COLO668 (cell line): Measurements from ENCODE around the gene BCL11B.
"Not testable (repeated sequence)": the region's sequence is repeated elsewhere in the genome, so short reads cannot be mapped to it uniquely, and the experiment has no call there.

Experiments used
- DNase-seq: peaks from one replicate; lab custom pipeline; 2025; ENCODE audit not compliant: unreplicated experiment; lab: John Stamatoyannopoulos, UW

Gene BCL11B

GRCh38 chr14:99203080-99203479, 68.9 kb downstream of the BCL11B start:
- no peak for DNase-seq

- no peak for DNase-seq
Measured at GRCh38 chr14:99202516-99202915, 69.5 kb downstream of the BCL11B start.

DNA sequence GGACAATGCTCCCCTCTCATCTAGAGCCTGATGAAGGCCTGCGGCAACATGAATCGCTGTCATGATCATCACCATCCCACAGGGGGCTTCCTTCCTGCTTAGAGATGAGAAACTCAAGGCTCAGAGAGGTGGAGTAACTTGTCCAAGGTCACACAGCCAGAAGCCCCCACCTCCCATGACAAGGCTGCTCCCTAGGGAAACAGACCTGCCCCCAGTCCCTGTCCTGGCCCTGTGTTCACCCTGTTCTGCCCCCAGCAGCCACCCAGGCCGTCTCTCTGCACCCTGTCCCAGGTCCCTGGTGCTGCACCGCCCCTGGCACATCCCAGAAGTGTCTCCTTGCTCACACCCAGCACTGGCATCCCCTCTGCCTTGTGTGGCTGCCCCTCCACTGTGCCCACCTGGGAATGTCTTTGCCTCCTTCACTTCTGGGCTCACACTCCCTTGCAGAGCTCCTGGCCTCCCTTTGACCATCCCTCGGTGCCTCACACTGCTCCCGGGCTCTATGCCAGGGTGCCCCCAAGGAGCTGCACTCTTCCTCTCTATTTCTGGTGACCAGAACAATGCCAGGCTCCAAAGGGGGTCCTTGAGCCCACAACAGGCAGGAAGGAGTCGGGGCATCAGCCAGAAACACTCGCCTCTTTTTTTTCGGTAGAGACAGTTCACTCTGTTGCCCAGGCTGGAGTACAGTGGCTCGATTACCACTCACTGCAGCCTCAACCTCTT, 70.5 kb downstream of the BCL11B start:
- no peak for DNase-seq

DNA sequence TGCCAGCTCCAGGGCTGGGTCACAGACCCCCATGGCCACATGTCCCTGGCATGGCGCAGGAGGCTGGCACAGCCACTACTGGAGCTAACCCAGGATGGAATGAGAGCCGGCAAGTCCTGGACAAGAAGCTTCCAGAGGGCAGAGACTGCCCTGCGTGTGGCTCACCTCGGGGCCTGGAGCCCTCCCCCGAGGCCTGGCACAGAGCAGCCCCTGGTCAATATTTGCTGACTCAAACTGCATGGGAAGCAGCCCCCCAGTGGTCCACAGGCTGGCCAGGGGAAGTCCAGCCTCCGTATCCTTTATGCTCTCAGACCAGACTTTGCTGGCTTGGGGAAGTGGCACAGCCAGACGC, 71.4 kb downstream of the BCL11B start:
- DNase-seq, result no peak

GRCh38 chr14:99199846-99200653, 71.9 kb downstream of the BCL11B start:
- DNase-seq, result no peak

DNA sequence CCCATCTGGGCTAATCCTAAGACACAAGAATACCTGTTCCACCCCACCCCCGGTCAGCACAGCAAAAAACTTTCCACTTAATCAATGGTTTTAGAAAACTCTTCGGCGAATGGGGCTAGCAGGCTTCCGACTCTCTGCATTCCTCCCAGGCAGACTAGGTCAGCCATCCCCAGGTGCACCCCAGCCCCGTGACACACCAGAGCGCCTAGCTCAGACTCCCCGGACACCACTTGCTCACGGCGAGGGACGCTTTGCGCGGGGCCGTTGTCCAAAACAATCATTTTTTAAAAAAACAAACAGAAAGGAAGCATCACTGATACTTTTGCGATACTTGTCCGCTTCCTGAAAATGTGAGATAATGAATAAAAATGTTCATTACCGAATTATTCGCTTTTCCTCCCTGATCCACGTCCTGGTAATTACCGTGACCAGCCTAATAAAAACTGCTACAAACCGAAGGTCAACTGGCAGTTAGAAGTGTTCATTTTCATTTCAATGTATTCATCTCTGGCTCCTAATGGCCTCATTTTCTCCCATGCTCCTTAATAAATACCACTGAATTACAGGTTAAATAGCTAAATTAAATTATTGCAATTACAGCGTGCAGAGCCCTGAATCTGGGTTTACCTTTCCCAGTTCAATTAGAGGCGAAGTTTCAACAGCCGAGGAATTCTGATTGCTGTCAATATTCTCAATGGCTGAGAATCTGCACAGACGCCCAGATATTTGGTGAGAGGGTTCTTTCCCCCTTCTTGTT, 73.1 kb downstream of the BCL11B start:
- no peak for DNase-seq

DNA sequence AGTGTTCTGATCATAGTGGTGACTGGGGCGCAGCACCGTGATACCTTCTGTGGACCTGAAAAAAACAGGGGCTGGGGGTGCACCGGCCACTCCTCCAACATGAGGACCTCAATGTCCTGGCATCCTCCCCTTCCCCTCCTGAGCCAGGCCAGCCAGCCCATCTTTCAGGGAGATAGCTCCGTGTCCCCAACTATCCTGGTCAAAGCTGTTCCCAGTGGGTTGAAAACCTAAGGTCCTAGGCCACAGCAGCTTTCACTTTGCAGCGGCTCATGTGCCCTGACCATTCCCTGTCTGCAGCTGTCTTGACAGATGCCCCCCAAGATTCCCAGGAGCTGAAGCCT, 75.7 kb downstream of the BCL11B start:
- DNase-seq, result no peak

DNA sequence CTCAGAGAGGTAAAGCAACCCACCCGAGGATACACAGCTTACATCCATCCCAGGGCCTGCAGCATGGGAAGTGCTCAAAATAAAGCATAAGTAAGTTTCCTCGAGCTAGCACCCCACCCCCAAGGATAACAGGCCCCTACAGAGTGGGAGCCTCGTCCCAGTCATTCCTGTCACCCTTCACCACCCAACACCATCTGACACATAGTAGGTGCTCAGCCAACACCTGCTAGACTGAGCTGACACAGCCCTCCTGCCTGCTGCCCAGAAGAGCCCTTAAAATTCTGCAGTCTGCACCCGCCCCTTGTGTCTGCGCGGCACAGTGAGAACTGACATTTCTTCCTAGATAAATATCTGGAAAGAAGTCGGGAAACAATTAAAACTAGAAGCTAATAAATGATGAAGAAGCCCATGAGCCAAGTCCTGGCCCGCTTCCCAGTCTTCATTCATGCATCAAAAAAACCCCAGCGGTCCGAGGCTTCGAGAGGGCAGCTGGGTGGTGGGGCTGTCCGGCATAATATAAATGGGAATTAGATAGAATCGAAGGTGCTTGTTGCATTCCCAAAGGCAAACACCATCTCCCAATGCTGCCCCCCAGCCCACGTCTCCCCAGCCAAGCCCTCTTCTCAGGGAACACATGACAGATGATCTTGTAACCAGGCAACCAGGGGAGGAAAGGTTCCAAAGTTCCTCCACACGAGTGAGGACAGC, 76.2 kb downstream of the BCL11B start:
- no peak for DNase-seq

DNA sequence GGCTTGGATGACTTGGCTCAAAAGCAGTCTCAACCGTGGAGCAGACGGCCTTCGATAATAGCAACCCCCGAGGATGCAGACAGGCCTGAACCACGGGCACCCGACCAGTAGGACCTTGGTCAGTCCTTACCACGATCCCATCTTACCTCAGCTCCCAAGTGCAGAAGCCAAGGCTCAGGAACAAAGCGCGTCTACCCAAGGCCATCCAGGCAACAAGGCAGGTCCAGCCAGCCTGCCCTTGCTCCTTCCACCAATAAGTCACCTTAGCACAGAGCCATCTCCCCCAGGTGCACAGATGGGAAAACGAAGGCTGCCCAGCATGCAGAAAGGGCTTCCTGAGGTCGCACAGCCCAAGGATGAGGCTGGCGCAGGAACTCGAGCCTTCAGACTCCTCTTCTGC, 77.3 kb downstream of the BCL11B start:
- DNase-seq, result no peak

- no peak for DNase-seq
Measured at GRCh38 chr14:99194136-99194535, 77.9 kb downstream of the BCL11B start.

- no peak for DNase-seq
Measured at GRCh38 chr14:99192830-99193229, 79.2 kb downstream of the BCL11B start.

DNA sequence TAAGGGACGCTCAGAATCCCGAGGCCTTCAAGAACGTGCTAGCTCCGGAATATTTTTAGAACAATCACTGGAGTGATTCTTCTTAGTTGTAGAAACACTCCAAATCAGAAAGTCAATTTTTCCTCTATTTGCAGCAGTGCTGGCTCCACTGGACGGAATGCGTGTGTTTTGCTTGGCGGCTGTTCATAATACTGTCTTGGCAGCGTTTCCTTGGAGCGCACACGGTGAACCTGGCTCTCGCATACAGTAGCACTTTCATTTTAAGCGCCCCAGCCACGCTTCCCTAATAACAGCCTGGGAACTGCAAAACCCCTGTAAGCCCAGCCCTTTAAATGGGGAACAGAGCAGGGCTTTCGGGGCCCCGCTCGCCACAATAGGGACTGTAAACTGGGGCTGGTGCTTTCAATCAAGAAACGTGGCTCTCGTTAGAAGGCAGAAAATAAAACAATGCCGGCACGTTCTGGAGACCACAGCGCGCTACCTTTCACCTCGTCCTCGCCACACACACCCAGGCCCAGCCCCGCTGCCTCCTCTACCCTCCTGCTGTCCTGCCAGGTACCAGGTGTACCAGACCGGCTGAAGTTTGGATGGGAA, 79.9 kb downstream of the BCL11B start:
- DNase-seq, result no peak

DNA sequence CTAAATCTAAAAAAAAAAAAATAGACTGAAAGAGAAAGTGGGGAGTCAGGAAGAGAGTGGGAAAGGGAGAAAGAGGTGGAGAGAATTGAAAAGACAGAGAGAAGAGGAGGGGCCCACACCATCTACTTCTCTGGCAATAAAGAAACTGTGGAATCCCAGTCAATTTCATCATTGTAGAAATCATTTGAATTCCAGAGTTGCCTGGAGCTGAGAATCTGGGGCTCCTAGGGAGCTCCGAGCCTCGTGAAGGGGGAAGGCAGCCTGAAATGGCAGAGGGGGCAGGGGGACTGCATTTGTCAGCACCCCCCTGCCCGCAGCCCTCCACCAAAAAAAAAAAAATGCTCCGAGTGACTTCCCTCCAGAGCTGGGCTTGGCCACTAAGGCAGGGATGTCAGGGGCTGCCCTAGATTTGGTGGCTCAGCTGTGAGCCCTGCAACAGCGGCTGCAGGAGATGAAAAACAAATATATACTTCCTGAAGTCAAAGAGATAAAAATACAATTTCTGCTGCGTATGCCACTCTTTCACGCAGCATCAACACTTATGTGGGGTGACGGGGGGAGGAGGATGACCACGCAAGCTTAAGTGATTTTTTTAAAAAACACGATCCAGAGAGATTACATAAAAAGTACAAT, 80.5 kb downstream of the BCL11B start:
- DNase-seq, result no peak

GRCh38 chr14:99190696-99191394, 81.2 kb downstream of the BCL11B start:
- DNase-seq, result no peak

DNA sequence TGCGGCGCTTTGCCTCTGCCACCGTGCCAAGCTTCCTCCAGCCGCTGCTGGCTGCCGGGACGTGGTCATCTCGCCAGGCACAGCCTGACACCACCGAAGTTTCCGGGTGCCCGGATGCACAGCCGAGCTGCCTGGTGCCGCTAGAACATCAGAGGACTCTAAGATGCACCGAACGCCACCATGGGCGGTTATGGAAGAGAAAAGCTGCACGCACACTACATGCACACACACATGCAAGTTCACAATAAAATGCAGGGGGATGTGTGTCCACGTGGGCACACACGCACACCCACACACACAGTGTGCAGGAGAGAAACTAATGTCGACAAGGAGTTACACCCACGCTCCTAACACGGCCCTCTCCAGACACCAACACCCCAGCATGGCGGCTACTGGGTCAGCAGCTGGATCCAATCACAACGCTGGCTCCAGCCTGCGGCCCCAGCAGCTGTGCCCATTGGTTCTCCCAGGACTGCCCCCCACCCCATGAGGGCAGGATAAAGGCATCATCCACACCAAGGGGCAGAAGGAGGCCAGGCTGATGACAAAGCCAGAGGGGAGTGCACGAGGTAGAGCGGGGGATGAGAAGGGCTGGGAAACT, 82.7 kb downstream of the BCL11B start:
- DNase-seq, result no peak

DNA sequence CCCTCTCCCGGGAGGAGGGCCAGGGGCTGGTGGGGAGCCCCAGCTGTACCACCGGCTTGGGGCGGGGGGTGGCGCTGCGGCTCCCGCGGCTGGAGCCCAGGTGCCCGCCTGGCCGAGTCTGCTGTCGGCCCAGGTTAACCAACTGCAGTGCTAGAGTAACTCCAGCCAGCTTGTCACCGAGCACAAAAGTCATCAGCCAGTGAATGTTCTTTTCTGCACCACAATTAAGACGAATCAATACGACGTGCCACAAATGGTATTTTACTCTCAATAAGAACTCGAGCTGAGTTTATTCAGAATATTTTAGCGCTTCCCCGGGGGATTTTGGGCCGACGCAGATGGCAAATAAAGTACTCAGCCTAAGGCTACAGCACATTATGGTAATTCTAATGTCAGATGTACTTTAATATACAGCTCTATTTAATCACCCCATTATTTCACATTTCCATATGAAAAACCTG, 83.2 kb downstream of the BCL11B start:
- no peak for DNase-seq

DNA sequence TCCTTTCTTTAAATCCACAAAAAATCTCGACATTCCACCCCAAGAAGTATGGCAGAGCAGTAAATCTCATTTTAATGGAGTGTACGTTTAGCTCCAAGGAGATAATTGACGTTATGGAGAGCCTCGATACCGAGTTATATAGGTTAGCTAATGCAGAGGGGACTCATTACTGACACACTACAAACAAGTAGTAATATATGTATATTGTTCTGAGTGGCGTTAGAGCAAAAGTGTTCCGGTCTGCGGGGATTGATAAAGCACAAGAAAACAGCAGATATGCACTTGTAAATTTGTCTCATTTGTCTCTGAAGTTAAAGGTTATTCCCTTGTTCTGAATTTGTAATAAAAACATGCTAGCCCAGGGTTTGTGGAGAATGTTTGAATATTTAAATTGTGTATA, 84.1 kb downstream of the BCL11B start:
- DNase-seq, result no peak

GRCh38 chr14:99186956-99187690, 84.9 kb downstream of the BCL11B start:
- DNase-seq, result no peak

DNA sequence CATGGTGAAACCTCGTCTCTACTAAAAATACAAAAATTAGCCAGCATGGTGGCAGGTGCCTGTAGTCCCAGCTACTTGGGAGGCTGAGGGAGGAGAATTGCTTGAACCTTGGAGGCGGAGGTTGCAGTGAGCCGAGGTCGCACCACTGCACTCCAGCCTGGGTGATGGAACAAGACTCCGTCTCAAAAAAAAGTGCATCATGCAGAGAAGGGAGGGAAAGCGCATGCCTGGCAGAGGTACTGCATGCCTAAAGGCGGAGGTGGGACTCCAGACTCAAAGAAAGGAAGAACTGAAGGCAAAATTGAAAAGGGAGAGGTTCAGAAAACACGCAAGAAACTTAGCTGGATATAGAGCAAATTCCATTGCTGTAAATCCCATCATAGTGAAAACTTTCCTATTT, 85.7 kb downstream of the BCL11B start:
- DNase-seq, result not testable (repeated sequence)
